ENCODE data around the gene TRIM62.

Gene TRIM62

DNA sequence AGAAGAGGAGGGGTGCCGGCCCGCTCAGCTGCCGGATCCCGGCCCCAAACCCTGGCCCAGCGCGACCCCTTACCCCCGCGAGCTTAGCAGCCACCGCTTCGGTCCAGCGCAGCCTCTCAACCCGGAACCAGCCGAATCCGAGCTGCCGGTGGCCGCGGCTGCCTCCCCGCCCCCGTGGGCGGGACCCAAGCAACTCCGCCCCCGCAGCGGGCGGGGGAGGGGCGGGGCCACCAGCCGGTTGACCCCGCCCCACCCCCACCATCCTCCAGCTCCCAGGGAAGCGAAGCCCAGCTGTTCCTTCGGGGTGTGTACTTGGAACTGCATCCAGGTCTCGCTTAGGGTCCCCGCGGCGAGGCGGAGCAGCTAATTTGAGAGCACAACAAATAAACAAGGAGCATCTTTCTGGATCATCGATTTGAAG is at the start of gene TRIM62:
TSS of gene TRIM62 (minus strand) at position 123 of the 421 bp plus-strand sequence. CDS start 611 bp downstream, outside the sequence.
- DNase-seq, result peak; percentile 54

DNA sequence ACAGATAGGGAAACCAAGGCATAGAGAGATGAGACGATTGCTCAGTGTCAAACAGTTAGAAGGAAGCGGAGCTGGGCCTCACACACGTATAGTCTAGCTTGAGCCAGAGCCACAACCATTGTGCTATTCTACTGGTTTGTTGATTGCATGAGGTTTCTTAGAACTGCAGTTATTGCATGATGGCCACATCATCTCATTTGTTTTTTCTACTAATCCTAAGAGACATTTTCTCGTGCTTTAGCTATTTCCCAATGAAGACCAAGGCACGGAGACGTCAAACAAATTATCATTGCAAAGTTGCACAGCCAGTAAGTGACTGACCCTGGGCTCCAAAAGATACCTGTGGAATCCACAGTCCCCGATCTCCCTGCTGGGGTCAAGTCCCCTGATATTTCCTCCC is 49.3 kb upstream of the TRIM62 start:
- DNase-seq, result no peak

GRCh38 chr1:33228935-33229487 is 47.2 kb upstream of the TRIM62 start:
- peak; percentile 85 for DNase-seq

GRCh38 chr1:33225586-33225985 is 43.7 kb upstream of the TRIM62 start:
- DNase-seq, result no peak

- DNase-seq, result no peak
Observed at GRCh38 chr1:33224166-33224707, 42.4 kb upstream of the TRIM62 start.

- DNase-seq, result no peak
Observed at GRCh38 chr1:33222381-33222780, 40.5 kb upstream of the TRIM62 start.

DNA sequence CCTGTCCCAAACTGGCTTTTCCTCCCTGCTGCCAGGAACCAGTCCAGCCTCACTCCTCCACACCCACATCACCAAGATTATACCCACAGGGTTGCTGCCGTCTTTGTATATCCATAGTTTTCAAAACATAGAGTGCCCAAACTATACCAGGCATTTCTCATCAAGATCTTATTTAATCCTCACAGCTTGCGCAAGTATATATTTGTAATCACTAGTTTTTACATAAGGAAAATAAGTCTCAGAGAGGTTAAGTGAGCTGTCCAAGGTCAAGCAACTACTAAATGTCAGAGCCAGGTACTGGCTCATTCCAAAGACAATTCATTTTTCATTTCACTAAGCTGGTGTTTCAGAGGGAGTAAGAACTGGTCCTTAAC is 39.5 kb upstream of the TRIM62 start:
- DNase-seq, result no peak

- no peak for DNase-seq
Observed at GRCh38 chr1:33220676-33221384, 39.0 kb upstream of the TRIM62 start.

- DNase-seq, result peak; percentile 52
Observed at GRCh38 chr1:33219886-33220661, 38.2 kb upstream of the TRIM62 start.

DNA sequence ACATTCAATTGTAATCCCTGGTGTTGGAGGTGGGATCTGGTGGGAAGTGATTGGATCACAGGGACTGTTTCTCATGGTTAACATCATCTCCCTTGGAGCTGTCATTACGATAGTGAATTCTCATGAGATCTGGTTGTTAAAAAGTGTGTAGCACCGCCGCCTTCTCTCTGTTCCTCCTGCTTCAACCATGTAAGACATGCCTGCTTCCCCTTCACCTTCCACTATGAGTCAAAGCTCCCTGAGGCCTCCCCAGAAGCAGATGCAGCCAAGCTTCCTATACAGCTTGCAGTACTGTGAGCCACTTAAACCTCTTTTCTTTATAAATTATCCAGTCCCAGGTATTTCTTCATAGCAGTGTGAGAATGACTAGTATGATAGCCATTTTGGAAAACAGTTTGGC is 30.1 kb upstream of the TRIM62 start:
- DNase-seq, result no peak

DNA sequence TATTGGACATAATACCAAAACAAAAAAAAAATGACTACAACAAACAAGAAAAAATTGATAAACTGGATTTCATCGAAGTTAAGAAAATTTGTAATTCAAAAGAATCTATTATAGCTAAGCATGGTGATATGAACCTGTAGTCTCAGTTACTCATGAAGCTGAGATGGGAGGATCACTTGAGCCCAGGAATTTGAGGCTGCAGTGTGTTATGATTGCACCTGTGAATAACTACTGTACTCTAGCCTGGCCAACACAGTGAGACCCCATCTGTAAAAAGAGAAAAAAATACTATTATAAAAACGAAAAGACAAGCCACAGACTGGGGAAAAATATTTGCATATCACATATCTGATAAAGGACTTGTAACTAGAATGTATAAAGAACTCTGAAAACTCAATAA is 24.5 kb upstream of the TRIM62 start:
- no peak for DNase-seq

- no peak for DNase-seq
Observed at GRCh38 chr1:33195556-33195955, 13.7 kb upstream of the TRIM62 start.

DNA sequence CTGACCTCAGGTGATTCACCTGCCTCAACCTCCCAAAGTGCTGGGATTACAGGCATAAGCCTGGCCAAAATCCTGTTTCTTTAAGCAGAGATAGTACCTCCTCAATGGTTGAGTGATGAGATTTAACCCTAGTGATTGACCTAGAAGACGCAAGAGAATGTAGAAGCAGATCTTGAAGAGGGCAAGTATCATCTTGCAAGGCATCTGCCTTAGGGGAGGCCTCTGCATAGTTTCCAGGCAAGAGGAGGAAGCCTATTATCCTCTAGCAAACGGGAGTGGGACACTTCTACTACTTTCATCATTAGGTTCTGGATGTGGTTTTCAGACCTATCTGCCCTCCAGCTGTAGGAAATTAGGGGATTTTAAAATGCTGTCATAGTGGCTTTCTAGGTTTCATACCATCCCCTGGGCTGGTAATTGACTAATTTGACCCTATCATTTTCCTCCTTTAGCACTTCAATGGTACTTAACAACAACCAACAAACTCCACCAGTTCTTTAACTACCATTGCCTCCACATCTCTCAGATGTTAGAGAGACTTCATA is 10.0 kb upstream of the TRIM62 start:
- no peak for DNase-seq

DNA sequence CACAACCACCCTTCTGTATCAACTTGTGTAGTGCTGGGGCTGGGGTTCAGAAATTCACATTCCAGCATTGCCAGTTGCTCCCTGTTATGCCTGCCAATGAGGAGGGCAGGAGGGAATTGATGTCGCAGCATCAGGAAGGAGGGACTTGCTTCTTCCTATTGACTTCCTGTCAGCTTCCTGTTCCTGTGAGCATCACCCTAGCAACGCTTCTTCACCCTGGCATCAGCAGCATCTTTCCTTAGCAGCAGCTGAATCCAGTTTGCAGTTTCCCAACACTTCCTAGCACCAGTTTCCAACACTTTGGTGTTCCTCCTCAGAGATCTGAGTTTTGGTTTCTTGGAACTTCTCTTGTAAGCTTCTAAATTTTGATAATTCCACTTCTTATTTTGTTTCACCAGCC is 8.9 kb upstream of the TRIM62 start:
- no peak for DNase-seq

DNA sequence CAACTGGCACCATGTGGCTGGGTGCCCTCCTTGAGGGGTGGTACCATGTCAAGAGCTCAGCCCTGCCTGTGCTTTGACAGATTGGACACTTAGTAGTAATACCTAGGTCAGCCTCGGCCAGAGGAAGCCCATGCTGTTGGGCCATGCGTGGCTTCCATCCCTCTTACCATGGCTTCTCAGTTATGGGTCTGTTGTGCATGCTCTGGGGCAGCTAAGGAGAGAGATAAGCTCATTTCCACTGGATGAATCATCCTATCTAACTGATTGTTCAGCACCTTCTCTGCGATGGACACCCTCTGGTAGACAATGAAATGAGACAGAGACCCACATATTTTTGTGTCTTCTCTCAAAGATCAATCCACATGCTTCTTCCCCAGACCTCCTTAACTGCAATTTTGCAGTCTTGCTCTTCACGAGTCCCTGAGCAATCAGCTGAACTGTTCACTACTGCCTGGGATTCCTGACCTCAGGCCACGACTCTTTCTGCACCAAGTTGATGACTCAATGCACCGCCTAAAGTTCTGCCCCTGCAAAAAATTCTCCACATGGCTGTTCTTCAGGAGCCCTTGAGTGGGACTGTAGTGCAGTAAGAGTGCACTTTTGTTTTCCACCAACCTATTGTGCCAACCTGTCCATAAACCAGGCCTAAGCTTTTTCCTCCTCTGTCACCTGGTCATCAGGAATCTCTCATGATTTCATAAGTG is 6.9 kb upstream of the TRIM62 start:
- DNase-seq, result no peak

GRCh38 chr1:33186936-33187335 is 5.1 kb upstream of the TRIM62 start:
- no peak for DNase-seq

GRCh38 chr1:33185541-33185940 is 3.7 kb upstream of the TRIM62 start:
- no peak for DNase-seq

GRCh38 chr1:33183306-33183705 is 1.5 kb upstream of the TRIM62 start:
- no peak for DNase-seq

DNA sequence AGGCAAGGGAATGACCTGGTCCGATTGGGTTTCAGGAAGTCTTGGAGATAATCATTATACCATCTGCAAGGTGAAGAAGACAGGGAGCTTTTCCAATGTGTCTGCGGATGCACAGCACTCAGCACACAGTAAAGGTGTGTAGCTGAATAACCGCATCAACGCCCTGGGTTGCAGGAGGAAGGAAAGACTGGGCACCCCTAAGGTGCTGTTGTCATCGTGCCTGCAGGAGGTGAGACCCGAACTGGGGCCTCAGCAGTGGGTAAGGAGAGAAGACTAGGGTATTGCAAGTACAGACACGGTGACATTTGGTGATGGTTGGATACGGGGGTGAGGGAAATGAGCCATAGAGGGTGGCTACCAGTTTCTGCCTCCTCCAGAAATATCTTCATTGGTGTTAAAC is 1.1 kb upstream of the TRIM62 start:
- no peak for DNase-seq

DNA sequence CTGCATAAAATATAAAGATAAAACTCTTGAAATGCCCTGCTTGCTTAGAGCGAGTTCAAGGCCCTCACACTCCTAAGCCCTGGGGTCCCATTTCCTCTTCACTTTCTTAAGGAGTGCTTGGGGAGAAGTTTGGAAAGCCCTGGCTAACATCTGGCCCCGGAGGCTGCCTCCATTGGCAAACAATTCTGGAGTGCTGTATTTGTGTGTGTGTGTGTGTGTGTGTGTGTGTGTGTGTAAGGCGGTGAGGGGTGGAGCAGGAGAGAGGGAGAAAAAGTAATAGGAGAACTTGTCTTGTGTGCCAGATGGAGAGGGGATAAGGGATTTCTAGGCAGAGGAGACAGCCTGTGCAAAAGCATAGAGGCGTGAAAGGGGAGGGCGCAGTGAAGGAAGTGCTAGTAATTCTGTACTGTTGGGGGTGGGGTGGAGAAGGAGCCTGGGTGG is 578 bp upstream of the TRIM62 start:
- DNase-seq, result peak; percentile 38

- DNase-seq, result peak; percentile 51
Observed at GRCh38 chr1:33180911-33181890, 642 bp downstream of the TRIM62 start.
